DMS79 (cell line): ENCODE measurements around the gene SNUPN.
A peak's percentile ranks its signal among the peaks of the same experiment; 100 is the strongest.

Source experiments
- DNase-seq: peaks from one replicate; lab custom pipeline; 2025; lab: John Stamatoyannopoulos, UW

Gene SNUPN

DNA sequence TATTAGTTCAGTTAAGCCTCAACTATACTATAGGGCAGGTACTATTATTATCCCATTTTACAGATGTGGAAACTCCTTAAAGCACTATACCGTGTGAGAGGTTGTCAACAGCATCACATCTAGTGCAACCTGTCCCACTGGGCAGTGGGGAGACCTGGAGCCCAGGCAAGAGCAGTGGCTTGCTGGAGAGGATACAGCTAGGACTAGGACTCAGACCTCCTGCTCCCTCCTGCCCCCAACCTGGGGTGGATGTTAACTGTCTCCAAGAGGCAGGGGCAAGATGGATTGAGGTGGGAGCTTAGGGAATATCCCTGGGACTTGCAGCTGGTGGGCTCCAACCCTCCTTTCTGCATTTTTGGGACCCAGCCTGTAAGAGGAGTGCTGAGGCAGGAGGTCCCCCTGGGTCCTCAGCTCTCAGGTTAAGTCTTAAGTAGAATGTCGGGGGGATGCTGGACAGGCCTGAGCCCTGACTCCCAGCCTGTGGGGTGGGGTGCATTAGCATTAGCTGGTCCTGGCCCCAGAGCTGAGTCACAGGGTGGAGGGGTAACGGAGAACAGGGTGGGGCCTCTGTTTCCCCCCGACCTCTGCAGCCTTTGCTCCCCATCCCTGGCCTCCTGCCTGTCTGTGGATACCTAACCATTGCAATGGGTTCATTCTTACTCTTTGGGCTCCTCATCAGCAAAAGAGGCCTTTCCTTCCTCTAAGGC is 28.8 kb upstream of the SNUPN start:
- DNase-seq: no peak

DNA sequence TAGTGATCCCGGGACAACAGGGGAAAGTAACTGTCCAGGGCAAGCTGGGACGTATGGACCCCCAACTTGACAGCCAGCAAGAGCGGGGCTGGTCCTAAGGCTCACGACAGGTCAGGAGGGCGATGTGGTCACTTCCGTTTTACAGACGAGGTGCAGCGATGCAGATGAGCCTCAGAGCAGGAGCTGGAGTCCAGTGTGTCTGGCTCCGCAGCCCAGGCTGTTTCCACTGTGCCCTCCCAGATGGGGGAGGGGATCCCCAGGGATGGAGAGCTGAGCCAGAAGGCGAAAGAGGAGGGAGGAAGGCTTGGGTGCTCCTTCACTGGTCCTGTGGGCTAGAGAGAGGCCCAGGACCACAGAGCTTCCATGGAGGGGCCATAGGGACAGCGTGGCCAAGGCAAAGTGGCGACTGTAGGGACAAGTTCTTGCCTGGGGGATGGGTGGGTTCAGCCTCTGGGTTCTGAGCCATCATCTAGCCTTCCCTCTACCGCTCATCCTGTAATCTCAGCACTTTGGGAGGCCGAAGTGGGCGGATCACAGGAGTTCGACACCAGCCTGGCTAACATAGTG is 27.9 kb upstream of the SNUPN start:
- no peak for DNase-seq

DNA sequence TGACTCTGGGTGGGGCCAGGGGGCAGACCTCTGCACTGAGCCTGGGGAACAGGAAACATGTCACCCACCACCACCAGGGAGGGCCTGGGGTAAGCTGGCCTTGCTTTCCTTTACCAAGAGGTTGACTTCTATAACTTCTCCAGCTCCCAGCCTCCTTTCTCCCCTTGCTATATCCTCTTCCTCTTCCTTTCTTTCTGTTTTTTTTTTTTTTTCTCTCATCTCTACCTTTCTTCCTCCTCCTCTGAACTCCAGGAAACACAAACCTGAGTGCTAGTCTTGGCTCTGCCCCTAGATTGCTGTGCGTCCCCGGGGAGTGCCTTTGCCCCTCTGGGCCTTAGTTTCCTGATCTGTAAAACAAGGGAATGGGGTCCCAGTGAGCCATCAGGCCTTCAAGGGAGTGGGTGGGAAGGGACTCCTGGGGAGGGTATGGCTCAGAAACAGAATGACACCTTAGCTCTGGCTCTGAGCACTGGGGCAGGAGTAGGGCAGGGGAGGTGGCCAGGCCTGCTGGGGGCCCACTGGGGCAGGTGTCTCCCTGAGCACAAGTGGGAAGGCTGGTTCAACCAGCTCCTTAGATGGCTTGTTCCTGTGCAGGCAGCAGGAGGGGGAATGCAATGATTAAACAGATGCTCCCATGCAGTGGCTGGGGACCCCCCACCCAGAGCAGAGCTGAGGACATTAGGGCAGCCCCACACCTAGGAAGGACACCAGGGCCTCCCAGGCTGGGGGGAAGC is 26.5 kb upstream of the SNUPN start:
- no peak for DNase-seq

DNA sequence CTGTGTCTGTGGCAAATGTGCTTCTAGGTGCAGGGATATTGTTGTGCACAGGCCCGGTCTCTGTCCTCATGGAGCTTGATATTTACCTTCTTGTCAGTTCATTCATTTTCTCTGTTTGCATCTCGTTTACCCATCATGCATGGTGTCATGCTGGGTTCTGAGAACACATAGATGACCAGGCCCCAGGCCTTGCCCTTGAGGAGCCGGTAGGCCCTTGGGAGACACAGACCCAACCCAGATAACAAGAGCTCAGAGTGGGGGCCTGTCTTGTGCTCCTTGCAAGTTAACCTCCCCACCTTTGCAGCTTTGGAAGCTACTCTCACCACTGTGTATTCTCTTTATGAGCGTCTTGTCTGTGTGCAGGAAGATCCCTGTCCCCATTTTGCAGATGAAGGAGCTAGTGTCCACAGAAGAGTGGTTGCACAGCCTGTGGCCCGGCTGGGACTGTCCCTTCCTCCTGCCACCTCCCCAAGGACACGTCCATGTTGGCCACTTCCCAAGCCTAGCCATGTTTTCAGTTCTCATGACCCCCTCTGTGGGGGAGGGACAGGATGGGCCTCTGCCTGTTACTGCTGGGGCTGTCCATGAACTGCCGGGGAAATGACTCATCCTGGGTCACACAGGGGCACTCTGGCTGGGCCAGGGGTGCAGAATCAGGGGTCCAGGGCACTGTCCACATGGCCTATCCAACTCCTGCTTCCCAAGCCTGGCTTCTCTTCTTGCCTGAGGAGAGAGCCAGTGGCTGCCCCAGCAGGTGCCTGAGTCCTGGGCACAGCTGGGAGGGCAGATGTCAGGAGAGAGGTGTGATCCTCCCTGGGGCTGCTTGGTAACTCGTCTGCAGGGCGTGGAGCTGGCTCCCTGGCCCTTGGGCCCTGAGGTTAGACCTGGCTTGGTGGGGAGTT is 25.6 kb upstream of the SNUPN start:
- DNase-seq: no peak

DNA sequence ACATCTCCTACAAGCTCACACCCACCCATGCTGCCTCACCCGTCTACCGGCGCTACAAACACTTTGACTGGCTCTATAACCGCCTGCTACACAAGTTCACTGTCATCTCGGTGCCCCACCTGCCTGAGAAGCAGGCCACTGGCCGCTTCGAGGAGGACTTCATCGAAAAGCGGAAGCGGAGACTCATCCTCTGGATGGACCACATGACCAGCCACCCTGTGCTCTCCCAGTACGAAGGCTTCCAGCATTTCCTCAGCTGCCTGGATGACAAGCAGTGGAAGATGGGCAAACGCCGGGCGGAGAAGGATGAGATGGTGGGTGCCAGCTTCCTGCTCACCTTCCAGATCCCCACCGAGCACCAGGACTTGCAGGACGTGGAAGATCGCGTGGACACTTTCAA is 24.3 kb upstream of the SNUPN start:
- DNase-seq: no peak

DNA sequence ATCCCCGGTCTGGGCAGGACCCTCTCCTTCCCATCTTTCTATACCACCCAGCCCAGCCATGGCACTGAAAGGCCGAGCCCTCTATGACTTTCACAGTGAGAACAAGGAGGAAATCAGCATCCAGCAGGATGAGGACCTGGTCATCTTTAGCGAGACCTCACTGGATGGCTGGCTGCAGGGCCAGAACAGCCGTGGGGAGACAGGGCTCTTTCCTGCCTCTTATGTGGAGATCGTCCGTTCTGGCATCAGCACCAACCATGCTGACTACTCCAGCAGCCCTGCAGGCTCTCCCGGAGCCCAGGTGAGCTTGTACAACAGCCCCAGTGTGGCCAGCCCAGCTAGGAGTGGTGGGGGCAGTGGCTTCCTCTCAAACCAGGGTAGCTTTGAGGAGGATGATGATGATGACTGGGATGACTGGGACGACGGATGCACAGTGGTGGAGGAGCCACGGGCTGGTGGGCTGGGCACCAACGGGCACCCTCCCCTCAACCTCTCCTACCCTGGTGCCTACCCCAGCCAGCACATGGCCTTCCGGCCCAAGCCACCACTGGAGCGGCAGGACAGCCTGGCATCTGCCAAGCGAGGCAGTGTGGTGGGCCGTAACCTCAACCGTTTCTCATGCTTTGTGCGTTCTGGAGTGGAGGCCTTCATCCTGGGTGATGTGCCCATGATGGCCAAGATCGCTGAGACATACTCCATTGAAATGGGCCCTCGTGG is 23.7 kb upstream of the SNUPN start:
- no peak for DNase-seq

DNA sequence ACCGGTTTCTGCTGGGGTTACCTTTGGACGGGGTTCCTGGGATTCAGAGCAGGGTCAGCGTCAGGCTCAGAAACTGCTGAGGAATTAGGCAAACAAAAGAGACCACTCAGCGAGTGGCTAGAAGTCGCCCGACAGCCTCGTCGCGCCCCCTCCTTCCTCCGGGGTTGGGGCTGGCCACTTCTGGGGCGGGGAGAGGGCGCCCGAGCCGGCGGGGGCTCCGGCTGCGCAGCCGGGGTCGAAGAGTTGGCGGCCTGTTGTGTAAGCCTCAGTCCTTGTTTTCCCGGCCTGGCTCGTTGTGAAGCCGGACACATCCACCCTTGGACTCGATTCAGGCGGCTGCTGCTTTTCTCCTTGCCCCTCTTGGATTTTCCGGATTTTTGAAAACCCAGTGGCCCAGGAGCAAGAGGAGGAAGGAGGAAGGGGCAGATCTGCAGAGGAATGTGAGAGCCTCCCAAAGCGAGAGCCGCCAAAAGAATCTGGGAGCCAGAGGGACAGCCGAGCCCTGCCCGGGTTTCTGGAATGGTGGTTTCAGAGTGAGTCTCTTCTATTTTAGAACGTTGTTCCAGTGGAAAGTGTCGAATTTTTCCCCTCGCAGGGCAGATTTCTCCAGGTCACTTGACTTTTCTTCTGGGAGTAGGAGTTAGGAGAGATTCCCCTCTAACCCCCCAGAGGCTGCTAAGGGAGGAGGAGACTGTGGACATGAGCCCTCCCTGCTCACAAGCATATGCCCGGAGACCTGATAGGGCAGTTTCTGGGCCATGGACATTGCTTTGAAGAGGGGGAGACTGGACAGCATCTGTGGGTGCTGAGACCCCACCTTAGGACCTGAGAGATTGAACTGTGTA is 22.9 kb upstream of the SNUPN start:
- DNase-seq: no peak

DNA sequence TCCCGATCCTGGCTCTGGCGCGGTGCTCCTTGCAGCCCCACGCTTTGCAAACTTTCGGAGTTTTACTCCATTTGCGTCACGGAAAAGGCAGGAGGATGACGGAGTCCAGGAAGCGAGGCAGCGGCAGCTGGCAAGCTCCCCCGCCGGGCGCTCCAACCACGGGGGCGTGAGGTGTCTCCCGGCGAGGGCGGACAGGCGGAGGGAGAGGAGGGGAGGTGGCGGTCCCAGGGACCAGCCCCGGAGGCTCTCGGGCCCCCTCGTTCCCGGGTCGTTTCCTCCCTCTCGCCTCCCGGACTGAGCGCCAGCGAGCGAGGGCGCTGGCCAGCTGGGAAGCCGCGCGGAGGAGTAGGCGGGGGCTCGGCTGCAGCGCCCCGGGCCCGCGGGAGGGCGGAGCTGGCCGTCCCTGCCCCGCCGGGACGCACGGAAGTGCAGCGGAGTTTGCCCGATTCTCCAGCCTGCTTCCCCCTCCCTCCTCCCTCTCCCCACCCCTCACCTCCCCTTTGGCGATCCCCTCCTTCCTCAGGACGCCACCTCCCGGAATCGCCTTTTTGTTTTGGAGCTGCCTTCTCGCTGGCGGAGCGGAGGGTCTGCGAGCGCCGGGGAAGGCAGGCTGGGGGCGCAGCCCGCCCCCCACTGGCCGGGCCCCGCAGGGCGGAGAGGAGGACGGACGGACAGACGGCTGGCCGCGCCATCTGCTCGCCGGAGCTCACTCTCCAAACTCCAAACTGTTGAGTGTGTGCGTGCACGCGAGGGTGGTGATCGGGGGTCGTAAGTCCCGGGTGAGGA is 22.0 kb upstream of the SNUPN start, which contains the start of gene SNX33:
Gene SNX33 (plus strand): TSS at position 543 of the 786 bp plus-strand sequence. CDS start 1,191 bp downstream, outside the sequence.
- DNase-seq: no peak

DNA sequence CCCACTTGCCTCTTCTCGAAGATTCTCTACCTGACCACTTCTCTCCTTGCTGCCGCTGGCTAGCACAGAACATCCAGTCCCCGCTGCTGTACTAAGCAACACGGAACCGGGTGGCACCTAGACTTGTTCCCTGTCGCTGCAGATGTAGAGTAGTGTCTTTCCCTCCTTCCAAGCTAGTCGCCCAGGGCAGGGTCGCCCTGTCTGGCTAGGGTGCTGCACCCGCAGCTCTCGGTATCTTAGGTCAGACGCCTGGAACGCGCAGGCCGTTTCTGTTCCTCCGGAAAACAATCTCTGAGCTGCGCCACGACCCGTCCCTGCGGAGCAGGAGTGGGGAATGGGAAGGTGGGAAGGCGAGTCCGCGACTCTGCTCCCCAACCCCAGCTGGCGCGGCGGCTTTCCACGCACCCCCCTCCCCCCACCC is 21.4 kb upstream of the SNUPN start:
- DNase-seq: no peak

DNA sequence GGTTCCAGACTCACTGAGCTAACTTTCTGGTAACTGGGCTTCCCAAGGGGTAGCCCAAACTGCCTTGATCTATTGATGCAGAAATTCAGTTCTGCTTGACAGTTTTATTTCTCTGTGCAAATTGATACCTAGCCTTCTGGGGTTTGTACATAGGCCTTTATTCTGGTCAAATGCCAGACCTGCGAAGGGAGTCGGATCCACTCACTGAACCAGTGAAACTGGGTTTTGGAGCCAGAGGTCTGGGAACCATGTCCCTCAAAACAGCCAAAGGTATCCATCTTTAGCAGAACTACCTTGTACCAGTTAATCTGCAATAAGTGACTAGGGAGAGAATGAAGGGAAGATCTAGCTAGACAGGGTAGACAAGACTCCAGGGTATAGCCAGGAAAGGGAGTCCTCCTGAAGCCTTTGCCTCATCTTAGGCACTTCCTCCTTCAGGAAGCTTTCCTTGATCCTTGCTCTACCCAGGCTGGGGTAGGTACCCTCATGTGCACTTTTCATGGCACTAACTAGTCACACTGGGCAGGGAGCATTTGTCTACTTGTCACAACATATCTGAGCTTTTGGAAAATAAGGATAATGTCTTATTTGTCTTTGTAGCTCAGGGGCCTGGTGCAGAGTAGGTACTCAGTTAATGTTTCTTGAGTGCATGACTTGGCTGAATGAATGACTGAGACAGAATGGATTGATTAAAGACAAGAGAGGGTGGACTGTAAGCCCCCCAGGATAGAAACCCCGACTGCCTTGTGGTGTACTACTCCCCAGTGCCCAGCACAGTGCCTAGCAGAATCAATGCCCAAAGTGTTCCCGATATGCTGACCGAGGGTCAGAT is 20.8 kb upstream of the SNUPN start:
- no peak for DNase-seq

DNA sequence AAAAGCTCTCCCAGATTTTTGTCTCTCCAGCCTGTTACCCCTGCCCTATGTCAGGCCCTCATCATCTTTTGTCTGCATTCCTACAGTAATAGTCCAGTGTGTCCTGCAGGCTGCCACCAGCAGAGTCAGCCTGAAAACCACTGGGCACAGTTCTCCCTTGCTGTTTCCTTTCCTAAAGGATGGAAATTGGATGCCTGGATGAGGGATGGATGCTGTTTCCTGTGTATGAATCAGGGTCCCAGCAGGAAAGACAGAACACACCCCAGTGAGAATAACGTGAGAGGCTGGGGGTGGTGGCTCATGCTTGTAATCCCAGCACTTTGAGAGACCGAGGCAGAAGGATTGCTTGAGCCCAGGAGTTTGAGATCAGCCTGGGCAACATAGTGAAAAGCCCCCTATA is 18.9 kb upstream of the SNUPN start:
- no peak for DNase-seq

DNA sequence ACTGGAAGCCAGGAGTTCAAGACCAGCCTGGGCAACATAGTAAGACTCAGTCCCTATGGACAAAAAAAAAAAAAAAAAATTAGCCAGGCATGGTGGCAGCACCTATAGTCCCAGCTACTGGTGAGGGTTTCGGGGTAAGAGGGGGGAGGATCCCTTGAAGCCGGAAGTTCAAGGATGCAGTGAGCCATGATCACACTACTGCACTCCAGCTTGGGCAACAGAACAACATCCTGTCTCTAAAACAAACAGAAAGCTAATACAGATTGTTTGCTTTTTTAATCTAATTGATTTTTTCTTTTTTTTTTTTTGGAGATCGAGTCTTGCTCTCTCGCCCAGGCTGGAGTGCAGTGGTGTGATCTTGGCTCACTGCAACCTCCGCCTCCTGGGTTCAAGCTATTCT is 16.1 kb upstream of the SNUPN start:
- DNase-seq: no peak

DNA sequence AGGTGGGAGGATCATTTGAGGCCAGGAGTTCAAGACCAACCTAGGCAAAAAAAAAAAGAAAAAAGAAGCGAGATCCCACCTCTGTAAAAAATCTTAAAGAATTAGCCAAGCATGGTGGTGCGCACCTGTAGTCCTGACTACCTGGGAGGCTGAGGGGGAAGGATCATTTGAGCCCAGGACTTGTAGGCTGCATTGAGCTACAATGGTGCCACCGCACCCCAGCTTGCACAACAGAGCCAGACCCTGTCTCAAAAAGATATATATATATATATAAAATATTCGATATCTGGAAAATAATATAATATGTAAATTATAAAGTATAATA is 15.6 kb upstream of the SNUPN start:
- no peak for DNase-seq

DNA sequence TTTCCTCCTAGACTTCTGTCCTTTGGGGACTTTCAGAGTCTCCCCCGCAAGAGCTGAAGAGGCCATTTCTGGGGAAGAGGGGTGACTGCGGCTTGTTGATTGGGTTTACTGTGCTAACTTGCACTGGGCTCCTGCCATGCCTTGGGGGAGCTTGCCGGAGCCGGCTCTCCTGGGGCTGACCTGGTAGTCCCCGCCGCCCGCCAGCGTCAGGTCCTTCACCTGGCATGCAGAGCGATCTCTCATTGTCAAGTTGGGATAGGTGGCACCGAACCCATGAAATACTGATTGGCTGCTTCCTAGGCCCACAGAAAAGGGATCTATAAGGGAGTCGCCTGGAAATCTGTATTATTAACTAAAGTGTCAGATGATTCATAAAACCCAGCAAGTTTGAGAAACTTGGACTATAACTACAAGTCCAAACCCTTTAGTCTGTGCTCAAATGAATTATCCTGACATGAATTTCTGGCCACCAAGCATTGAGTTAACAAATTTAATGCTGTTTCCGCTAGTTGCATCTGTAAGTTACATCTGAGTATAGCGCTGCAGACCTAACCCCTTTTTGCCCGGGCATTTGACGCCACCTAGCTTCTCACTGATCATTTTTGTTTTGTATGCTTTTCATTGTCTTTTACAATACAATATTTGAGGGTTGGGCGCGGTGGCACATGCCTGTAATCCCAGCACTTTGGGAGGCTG is 15.1 kb upstream of the SNUPN start:
- DNase-seq: no peak

DNA sequence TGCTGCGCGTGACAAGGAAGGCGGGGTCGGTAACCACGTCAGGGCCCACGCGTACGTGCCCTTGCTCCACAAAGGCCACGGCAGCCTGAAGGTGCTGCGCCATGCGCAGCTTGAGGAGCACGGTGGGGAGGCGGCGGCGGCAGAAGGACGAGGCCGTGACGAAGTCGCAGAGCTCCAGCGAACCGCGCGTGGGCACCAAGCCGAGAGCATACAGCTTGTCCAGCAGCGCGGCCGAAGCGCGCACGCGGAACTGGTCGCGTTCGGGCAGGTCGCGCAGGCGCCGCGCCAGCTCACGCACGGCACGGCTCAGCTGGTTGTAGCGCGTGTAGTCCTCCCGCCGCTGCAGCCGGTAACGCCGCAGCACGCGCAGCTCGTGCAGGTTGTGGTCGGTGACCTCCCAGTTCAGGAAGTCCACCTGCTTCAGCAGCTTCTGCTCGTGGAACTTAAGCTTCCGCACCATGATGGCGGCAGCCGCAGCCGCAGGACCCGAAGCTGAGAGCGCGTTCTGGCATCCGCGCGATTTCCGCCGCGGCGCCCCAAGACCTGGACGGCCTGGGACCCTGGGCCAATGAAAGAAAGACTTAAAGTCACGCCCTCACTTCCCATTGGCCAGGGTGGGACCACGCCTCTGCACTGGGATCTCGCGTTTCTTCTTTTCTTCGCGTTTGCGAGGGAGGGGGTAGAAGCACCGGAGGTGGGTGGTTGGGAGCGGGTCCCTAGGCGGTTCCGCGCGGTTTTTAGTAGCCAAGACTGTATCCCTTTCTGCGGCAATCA is 14.4 kb upstream of the SNUPN start, which contains the start of gene IMP3:
Gene IMP3 (minus strand): TSS at position 516 of the 774 bp plus-strand sequence. CDS start 56 bp downstream, at position 460.
- peak; percentile 89 for DNase-seq

DNA sequence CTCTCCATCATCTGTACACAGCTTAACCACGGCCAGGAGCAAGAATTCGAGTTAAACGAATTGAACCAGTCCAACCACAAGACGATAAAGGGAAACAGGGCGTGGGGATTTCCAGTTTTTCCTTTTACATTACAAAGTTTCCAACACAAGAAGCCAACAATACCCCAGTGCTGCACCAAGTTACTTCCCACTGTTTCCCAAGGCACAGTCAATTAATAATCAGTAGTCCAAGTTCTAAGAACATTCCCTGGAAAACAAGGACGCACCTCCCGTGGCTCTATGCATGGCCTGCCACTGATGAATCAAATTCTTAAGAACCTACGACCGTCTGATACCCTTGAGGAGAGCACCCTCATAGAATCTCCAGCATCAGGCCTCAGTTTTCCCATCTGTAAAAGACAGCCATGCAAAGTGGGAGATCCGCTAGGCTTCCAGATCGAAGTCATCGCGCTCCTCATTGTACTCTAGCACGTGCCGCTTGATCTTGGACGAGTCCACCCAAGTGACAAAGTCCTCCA is 13.7 kb upstream of the SNUPN start:
- no peak for DNase-seq
